GM18909 (cell line): ENCODE data around the gene MMP24.
"Not testable (repeated sequence)": the region's sequence is repeated elsewhere in the genome, so short reads cannot be mapped to it uniquely, and the experiment has no call there.

Experiments used
- ATAC-seq: cut with Tn5 transposase; IDR thresholded peaks from one replicate; pipeline ENCODE4 v1.9.1; 2021; ENCODE audit warnings: mild to moderate bottlenecking; ENCODE audit not compliant: unreplicated experiment, poor library complexity

MMP24 gene

DNA sequence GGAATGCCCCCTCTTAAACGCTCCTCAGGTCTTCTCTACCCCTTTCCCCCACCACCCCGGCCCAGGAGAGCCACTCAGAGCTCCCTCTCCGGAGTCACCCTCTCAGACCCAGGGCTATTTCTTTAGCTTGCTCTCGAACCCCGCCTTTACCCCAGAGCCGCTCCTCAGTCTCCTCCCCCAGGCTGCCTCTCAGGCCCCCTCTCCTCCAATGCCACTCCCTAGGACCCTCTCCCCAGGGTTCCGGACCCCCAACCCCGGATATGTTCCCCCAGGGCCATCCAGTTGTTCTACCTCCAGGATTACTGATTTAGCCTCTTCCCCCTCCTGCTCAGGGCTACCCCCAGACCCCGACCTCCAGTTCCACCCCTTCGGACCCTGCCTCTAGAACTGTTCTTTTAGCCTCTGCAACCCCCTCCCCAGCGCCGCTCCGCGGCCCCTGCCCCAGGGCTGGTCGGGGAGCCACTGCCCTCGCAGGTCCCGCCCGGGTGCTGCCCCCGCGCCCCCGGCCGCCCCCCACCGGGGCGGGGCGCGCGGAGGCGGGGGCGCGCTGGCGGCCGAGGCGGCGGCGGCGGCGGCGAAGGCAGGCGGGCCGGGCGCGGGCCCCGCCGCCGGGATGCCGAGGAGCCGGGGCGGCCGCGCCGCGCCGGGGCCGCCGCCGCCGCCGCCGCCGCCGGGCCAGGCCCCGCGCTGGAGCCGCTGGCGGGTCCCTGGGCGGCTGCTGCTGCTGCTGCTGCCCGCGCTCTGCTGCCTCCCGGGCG, at the start of gene MMP24:
TSS of gene MMP24 (plus strand) at position 565 of the 758 bp plus-strand sequence. CDS start at position 614, 49 bp downstream.
- ATAC-seq = no peak

DNA sequence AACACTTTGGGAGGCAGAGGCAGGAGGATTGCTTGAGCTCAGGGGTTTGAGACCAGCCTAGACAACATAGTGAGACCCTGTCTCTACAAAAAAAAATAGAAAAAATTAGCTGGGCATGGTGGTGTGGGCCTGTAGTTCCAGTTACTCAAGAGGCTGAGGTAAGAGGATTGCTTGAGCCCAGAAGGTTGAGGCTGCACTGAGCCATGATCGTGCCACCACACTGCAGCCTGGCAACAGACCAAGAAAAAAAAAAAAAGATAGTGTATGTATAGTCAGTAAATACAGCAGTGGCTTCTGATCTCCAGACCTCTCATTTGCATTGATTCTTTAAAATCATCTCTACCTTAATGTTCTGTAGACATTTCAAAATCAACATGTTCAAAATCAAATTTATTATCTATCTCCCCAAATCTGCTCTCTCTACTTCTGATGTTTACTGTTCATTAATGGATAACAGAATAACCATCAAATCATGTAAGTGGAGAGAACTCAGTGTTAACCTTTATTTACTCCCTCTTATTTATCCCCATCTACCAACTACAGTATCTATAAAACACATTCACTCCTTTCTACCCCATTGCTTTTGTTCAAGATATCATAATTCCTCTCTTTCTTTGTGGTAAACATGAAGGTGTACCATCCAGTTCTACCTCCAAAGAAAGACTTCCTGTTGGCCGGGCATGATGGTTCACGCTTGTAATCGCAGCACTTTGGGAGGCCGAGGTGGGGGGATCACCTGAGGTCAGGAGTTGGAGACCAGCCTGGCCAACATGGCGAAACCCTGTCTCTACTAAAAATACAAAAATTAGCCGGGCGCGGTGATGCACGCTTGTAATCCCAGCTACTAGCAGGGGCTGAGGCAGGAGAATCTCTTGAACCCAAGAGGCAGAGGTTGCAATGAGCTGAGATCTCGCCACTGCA, 46.9 kb upstream of the MMP24 start:
- ATAC-seq = no peak

DNA sequence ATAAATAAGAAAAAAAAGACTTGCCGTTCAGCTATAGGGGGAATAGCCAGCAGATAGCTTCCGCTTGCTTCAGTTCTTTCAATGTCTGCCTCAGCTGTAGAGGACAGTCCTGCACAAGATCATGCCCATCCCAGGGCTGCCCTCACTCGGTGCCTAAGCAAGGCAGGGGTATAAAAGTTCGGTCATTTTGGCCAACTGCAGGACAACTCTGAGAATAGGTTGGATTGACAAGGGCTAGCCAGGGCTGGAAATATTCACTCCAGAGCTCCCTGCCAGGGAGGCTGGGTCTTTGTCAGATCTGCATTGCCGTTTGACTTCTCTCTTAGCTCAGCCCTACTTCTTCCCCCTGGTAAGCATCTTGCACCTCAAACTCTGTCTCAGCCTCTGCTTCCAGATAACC, 46.2 kb upstream of the MMP24 start:
- no peak for ATAC-seq

DNA sequence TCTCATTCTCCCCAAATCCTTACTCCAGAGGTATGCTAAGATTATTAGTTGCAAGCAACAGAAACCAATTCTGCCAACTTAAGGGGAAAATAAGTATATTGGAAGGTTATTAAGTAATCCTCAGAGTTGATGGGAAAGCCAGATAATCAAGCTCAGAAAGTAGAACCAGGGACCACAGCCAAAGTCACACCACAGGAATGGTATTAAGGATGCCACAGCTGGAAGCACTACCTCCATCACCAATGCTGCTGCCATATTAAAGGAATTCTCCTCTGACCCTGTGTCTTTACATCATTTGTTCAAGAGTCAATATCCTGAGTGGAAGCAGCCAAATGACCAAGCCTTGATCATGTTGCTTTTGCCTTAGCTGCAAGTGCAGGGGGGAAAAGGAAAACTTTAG, 44.8 kb upstream of the MMP24 start:
- no peak for ATAC-seq

DNA sequence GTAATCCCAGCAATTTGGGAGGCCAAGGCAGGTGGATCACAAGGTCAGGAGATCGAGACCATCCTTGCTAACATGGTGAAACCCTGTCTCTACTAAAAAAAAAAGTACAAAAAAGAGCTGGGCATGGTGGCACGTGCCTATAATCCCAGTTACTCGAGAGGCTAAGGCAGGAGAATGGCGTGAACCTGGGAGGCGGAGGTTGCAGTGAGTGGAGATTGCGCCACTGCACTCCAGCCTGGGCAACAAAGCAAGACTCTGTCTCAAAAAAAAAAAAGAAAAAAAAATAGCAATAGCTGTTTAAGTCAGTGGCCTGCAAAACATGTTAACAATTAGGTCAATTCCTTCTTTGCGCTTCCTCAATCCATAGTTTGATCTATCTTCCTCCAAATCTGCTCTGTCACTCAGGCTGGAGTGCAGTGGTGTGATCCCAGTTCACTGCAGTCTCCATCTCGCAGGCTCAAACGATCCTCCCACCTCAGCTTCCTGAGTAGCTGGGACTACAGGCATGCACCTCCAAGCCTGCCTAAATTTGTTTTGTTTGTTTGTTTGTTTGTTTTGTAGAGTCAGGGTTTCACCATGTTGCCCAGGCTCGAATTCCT, 39.7 kb upstream of the MMP24 start:
- not testable (repeated sequence) for ATAC-seq

DNA sequence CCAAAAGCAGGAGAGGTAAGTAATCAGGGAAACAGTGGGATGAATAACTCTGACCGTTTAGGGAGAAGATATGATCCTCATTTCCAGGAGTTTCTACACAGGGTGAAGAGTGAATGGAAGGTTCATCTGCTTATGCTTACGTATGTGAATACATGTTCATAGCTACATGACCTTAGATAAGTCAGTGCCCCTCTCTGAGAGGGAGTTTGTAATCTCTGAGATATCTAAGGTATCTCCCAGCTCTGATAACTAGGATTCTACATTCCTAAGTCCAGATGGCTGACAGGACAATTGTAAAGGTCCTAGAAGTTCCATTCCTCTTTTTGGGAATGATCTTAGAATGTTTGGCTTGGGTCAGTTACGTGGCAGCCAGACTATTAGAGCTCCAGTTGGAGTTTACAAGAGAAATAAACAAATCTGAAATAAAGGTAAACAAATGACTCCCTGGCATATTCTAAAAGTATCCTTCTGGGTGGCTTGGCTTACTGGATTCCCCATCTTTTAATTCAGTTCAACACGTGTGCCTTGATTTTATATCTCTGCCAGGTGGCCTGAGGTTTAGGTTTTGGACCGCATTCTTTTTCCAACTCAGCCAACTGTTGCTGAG, 38.8 kb upstream of the MMP24 start:
- no peak for ATAC-seq

DNA sequence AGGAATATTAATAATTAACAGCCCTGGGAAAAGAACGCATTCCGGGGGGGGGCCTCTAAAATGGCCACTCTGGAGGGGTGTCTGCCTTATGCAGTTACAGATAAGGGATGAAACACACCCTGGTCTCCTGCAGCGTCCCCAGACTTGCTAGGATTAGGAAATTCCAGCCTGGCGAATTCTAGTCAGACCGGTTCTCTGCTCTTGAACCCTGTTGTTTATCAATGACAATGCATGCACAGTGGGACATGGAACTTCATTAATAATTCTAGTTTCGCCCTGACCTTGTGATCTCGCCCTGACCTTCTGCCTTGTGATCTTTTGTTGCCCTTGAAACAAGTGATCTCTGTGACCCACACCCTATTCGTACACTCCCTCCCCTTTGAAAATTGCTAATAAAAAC, 37.3 kb upstream of the MMP24 start:
- ATAC-seq = not testable (repeated sequence)

DNA sequence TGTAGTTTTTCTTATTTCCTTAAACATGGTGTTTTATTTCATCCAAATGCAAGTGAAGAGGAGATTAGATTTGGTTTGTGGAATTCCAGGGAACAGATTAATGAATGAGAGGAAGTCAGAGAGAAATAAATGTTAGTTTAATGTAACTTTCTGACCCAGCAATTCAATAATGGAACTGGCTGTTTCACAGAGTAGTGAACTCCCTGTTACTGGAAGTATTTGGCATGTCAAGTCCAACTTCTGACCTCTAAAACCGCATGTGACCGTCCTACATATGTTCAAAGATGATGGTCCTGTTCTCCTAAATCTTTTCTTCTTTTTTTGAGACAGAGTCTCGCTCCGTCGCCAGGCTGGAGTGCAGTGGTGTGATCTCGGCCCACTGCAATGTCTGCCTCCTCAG, 35.9 kb upstream of the MMP24 start:
- ATAC-seq = no peak

DNA sequence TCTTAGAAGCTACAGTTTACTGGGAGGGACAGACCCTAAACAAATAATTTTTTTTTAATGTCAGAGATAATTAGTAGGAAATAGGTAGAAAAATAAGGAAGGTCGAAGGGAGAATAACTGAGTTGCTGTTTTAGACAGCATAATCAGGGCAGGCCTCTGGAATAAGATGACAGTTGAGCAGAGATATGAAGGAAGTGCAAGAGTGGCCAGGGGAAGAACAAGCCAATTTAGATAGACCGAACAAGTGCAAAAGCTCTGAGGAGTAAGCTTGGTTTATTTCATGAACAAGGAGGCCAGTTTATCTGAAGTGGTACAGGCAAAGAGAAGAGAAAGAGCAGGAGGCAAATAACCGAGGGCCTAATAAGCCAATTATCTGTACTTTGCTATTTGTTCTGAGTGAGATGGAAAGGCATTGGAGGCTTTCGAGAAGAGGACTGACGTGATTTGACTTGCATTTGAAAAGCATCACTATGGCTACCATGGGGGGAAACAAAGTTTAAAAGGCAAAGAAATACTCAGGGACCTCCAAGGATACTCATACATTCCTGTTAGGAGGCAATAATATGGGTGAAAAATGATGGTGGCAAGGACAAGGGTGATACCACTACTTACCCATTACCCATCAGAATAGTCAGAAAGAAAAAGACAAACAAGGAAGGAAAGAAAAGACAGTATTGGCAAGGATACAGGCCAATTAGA, 34.9 kb upstream of the MMP24 start:
- ATAC-seq = no peak

DNA sequence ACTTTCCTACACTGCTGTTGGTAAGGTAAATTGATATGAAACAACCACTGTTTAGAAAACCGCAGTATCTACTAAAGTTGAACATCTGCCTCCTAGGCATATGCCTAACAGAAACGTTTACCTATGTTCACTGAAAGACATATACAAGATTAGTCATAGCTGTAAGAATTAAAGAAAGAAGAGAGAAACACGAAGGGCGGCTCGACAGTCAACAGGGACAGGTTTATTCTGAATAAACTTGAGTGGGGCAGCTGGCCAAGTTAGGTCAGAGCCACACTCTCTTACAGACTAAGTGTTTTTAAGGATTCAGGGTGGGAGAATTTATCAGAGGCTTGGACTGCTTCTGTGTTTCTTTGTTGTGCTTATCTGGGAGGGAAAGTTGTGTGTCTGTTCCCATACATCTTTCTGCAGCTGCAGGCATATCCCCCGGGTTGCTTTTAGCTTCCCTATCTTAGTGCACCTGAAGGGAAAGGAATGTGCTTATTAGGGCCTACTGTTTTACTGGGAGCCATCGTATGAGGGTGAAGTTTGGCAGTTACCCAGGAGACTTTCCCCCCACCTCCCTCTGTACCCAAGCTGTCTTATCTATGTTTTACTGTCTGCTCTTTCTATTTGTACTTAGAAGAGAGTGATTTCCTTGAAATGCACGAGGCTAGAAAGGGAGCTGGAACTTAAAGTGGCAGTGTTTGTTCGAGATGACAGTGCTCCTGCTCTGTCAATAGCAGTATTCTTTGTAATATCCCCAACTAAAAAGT, 34.2 kb upstream of the MMP24 start:
- no peak for ATAC-seq

DNA sequence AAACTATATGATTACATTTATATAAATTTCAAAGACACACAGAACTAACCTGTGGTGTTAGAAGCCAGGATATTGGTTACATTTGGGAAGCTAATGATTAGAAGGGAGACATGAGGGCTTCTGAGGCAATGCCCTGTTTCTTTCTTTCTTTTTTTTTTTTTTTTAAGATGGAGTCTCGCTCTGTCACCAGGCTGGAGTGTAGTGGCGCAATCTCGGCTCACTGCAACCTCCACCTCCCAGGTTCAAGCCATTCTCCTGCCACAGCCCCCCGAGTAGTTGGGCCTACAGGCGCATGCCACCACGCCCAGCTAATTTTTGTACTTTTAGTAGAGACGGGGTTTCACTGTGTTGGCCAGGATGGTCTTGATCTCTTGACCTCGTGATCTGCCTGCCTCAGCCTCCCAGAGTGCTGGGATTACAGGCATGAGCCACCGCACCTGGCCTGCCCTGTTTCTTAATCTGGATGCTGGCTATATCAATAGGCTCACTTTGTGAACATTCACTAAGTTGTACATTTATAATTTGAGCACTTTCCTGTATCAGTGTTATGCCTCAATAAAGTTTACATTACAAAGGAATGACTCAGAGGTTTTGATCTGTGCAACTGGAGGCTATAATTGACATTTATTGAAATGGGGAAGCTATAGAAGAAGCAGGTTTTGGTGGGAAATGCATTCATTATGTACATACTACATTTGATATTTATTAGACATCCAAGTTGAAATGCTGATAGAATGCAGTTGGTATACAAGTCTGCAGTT, 33.3 kb upstream of the MMP24 start:
- not testable (repeated sequence) for ATAC-seq

DNA sequence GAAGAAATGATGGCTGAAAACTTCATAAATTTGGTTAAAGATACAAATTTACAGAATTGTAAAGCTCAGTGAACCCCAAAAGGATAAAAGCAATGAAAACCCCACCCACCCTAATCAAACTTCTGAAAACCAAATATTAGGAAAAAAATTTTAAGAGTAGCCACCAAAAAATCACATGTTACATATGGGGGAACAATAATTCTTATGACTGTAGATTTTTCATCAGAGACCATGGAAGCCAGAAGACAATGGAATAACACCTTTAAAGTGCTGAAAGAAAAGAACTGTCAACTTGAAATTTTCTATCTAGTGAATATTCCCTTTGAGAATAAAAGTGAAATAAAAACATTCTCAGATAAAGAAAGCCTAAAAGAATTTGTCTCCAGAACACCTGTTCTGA, 30.2 kb upstream of the MMP24 start:
- no peak for ATAC-seq

DNA sequence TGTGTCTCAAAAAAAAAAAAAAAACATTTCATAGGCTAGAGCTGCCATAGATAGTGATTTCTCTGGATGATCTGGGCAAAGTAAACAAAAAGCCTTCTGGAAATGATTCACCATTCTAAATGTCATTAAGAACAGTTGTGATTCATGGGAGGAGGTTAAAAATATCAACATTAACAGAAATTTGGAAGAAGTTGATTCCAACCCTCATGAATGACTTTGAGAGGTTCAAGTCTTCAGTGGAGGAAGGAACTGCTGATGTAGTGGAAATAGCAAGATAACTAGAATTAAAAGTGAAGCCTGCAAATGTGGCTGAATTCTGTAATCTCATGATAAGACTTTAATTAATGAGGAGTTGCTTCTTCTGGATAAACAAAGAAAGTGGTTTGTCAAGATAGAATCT, 26.8 kb upstream of the MMP24 start:
- ATAC-seq = no peak

DNA sequence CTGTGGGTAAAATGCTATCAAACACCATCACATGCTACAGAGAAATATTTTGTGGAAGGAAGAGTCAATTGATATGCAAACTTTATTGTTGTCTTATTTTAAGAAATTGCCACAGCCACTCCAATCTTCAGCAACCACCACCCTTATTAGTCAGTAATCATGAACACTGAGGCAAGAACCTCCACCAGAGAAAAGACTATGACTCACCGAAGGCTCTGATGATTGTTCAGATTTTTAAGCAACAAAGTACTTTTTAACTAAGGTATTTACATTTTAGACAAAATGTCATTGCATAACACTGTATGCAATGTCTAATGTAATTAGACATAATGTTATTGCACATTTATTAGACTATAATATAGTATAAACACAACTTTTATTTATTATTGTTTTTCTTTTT, 26.2 kb upstream of the MMP24 start:
- ATAC-seq = no peak

DNA sequence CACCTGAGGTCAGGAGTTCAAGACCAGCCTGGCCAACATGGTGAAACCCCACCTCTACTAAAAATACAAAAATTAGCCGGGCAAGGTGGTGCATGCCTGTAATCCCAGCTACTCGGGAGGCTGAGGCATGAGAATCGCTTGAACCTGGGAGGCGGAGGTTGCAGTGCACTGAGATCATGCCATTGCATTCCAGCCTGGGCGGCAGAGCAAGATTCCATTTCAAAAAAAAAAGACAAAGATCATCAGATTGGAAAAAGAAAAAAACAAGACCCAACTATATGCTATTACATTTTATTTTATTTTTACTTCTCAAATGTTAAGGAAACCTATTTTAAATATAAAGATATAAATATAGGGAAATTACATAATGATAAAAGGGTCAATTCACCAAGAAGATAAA, 25.0 kb upstream of the MMP24 start:
- ATAC-seq = not testable (repeated sequence)

DNA sequence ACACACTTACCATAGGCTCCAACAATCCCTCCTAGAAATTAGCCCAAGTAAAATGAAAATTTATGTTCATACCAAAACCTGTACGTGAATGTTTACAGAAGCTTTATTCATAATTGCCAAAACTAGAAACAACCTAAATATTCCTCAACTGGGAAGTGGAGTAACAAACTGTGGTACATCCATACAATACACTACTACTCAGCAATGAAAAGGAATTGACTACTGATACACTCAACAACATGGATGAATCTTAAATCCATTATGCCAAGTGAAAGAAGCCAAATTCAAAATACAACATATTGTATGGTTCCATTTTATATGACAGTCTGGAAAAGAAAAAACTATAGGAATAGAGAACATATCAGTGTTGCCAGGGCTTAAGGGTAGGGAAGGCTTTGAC, 19.7 kb upstream of the MMP24 start:
- no peak for ATAC-seq

DNA sequence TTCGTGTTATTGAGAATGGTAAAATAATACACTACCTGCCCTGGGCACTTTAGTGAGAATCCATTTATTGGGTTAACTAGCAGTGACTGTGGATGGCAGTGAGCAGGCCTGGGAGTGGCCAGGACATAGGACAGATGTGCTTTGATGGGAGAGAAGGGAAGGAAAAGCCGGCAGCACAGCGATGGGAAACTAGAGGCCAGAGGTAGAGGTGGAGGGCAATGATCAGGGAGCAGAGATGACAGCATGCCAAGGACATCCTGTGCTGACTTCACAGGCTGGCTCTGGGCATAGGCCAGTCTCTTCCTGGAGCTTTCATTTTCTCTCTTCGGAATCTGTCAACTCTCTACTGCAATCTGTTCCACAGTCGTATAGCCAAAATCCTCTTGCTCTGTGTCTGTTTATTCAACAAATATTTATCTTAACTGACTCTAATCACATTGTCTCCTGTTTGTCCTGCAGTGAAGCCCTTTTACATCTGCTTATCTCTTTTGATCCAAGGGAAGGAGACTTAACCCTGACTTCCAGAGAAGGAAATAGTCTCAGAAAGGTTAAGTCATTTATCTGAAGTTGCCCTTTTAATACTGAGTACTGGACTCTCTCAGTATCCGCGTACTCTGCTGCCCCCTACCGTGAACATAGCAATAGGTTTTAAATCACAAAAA, 18.4 kb upstream of the MMP24 start:
- ATAC-seq = no peak
